ENCODE measurements around the gene COQ7.

DNA sequence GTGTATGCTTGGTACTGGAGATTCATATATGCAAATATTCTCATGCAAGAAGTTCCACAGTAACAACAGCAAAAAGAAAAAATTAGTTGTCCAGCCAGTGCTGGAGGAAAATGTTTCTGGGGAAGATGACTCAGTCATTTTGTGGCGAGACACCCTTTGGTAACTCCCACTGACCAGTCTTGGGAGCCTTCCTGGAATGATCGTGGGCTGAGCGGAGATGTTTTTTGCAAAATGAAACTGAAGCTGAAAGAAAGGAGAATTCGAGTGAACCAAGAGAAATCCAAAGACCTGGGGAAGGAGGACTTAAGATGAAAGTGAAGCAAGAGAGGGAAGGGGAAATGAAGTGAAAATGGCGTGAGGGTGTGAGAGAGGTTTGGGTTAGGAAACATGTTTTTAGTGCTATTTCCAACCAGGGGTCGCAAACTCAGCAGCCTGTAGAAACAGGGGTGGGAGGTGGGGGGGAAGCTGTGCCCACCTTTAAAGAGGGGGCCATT, 51.6 kb downstream of the COQ7 start:
- TF ChIP-seq, protein P1, sequence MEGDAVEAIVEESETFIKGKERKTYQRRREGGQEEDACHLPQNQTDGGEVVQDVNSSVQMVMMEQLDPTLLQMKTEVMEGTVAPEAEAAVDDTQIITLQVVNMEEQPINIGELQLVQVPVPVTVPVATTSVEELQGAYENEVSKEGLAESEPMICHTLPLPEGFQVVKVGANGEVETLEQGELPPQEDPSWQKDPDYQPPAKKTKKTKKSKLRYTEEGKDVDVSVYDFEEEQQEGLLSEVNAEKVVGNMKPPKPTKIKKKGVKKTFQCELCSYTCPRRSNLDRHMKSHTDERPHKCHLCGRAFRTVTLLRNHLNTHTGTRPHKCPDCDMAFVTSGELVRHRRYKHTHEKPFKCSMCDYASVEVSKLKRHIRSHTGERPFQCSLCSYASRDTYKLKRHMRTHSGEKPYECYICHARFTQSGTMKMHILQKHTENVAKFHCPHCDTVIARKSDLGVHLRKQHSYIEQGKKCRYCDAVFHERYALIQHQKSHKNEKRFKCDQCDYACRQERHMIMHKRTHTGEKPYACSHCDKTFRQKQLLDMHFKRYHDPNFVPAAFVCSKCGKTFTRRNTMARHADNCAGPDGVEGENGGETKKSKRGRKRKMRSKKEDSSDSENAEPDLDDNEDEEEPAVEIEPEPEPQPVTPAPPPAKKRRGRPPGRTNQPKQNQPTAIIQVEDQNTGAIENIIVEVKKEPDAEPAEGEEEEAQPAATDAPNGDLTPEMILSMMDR (IDR thresholded peaks at IDR 0.05; ENCODE audit: insufficient read depth, low read depth, low read length): no peak
- no peak for TF ChIP-seq EZH2 (IDR thresholded peaks at IDR 0.05; ENCODE audit: insufficient read depth, low read length)
